OCI-LY3 (cell line): ENCODE measurements around the gene HELZ2.

Experiments used
- EZH2phosphoT487 ChIP-seq: fragments of 200-600 bp; shearing (Covaris generic); IDR thresholded peaks from 2 replicates; pipeline ENCODE4 v1.6.1; 2018; ENCODE audit warnings: antibody characterized with exemption, mixed run types, low read depth
- TF ChIP-seq, protein P1 (sequence below): fragments of 200-600, 300-600 bp; sonication (generic); IDR thresholded peaks from 2 replicates; pipeline ENCODE4 v1.5.1; 2014; ENCODE audit warnings: antibody characterized with exemption, low read length, low read depth

DNA sequence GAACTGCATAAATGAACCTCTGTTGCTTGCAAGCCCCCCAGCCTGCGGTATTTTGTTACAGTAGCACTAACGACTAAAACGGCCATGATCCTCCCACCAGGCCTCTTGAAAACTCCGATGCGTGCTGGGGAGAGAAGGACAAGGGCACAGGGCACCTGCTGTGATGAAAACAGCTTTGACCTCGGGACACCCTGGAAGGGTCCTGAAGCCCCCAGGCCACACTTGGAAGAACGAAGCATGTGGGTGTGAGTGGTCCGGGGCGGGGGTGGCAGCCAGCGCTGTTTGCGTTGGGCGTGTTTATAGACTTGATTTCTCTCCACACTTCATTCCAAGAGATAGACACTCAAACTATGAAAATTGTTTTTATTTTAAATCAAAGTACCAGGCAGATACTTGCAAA, 13.2 kb upstream of the HELZ2 start:
- TF ChIP-seq, protein P1, sequence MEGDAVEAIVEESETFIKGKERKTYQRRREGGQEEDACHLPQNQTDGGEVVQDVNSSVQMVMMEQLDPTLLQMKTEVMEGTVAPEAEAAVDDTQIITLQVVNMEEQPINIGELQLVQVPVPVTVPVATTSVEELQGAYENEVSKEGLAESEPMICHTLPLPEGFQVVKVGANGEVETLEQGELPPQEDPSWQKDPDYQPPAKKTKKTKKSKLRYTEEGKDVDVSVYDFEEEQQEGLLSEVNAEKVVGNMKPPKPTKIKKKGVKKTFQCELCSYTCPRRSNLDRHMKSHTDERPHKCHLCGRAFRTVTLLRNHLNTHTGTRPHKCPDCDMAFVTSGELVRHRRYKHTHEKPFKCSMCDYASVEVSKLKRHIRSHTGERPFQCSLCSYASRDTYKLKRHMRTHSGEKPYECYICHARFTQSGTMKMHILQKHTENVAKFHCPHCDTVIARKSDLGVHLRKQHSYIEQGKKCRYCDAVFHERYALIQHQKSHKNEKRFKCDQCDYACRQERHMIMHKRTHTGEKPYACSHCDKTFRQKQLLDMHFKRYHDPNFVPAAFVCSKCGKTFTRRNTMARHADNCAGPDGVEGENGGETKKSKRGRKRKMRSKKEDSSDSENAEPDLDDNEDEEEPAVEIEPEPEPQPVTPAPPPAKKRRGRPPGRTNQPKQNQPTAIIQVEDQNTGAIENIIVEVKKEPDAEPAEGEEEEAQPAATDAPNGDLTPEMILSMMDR = no peak
- no peak for TF ChIP-seq EZH2phosphoT487
